Measurements from ENCODE around the gene ZMYND19. TPM values are rescaled to one million over a fixed set of nuclear protein-coding genes. Genes with fewer than 3 reads are reported as not detected.
A peak's percentile ranks its signal among the peaks of the same experiment; 100 is the strongest.

The ZMYND19 gene
- total RNA-seq, 2 donors from 2014 or later: 12.5 to 22.4 TPM

- intact Hi-C loops (cut with DNase I, micrococcal nuclease): no loop called here
- DNase-seq (peak; percentile 78 to 86), ATAC-seq (peak; percentile 67)
Observed at GRCh38 chr9:137618105-137619067, 28.1 kb upstream of the ZMYND19 start, which contains the start of gene EHMT1. Gene EHMT1, plus strand, starts transcription at chr9:137619005. Its CDS starts 24 bp downstream, at chr9:137619029.

- intact Hi-C loops (cut with DNase I, micrococcal nuclease): no loop called here
- no peak for ATAC-seq
- DNase-seq: no peak
Observed at GRCh38 chr9:137615387-137615871, 25.1 kb upstream of the ZMYND19 start.

GRCh38 chr9:137614631-137615386, 24.5 kb upstream of the ZMYND19 start:
- intact Hi-C loops (cut with DNase I, micrococcal nuclease): no loop called here
- ATAC-seq (no peak), DNase-seq (no peak)

- ATAC-seq: no peak
- no peak for DNase-seq
- intact Hi-C loops (cut with DNase I, micrococcal nuclease): no loop called here
Observed at GRCh38 chr9:137613738-137614523, 23.6 kb upstream of the ZMYND19 start.

- ATAC-seq (no peak), DNase-seq (no peak)
- intact Hi-C loops (cut with DNase I, micrococcal nuclease): no loop called here
Observed at GRCh38 chr9:137613259-137613658, 22.9 kb upstream of the ZMYND19 start.

- ATAC-seq (no peak), DNase-seq (no peak)
- intact Hi-C loops (cut with DNase I, micrococcal nuclease): no loop called here
Observed at GRCh38 chr9:137612741-137613142, 22.4 kb upstream of the ZMYND19 start.

- ATAC-seq (peak; percentile 86), DNase-seq (peak; percentile 90 to 96)
- intact Hi-C loops (cut with DNase I, micrococcal nuclease): no loop called here
Observed at GRCh38 chr9:137611623-137612609, 21.6 kb upstream of the ZMYND19 start.

- peak in 1 of 2 donors; percentile 34 for DNase-seq
- no peak for ATAC-seq
- intact Hi-C loops (cut with DNase I, micrococcal nuclease): no loop called here
Observed at GRCh38 chr9:137610944-137611343, 20.6 kb upstream of the ZMYND19 start.

- peak in 1 of 2 donors; percentile 33 for DNase-seq
- intact Hi-C loops (cut with DNase I, micrococcal nuclease): no loop called here
Observed at GRCh38 chr9:137607141-137607857, 17.0 kb upstream of the ZMYND19 start.

GRCh38 chr9:137606734-137607138, 16.4 kb upstream of the ZMYND19 start:
- ATAC-seq: peak; percentile 7
- DNase-seq: peak in 1 of 2 donors; percentile 34
- intact Hi-C loops (cut with DNase I, micrococcal nuclease): no loop called here

More at GRCh38 chr9:137607141-137607857, 17.0 kb upstream of the ZMYND19 start:
- no peak for ATAC-seq

- peak; percentile 27 for ATAC-seq
- intact Hi-C loops (cut with DNase I, micrococcal nuclease): no loop called here
- DNase-seq: peak in 1 of 2 donors; percentile 56
Observed at GRCh38 chr9:137606005-137606621, 15.8 kb upstream of the ZMYND19 start.

- intact Hi-C loops (cut with DNase I, micrococcal nuclease): no loop called here
- peak; percentile 93 to 94 for DNase-seq
- peak; percentile 73 for ATAC-seq
Observed at GRCh38 chr9:137605121-137606004, 15.1 kb upstream of the ZMYND19 start, which contains the start of gene ARRDC1. Gene ARRDC1, plus strand, starts transcription at chr9:137605686. Its CDS starts 32 bp downstream, at chr9:137605718.

- no peak for ATAC-seq
- intact Hi-C loops (cut with DNase I, micrococcal nuclease): no loop called here
- peak; percentile 56 to 61 for DNase-seq
Observed at GRCh38 chr9:137604345-137605086, 14.2 kb upstream of the ZMYND19 start.

- DNase-seq: no peak
- intact Hi-C loops (cut with DNase I, micrococcal nuclease): no loop called here
- no peak for ATAC-seq
Observed at GRCh38 chr9:137603879-137604278, 13.6 kb upstream of the ZMYND19 start.

- ATAC-seq (no peak), DNase-seq (no peak)
- intact Hi-C loops (cut with DNase I, micrococcal nuclease): no loop called here
Observed at GRCh38 chr9:137602661-137603060, 12.3 kb upstream of the ZMYND19 start.
